GM21528 (cell line): Measurements from ENCODE around the gene MGLL.
A peak's percentile ranks its signal among the peaks of the same experiment; 100 is the strongest.

Experiments used
- ATAC-seq: cut with Tn5 transposase; IDR thresholded peaks from one replicate; pipeline ENCODE4 v1.9.1; 2021; ENCODE audit warnings: mild to moderate bottlenecking, moderate library complexity; ENCODE audit not compliant: unreplicated experiment, low FRiP score

MGLL gene

DNA sequence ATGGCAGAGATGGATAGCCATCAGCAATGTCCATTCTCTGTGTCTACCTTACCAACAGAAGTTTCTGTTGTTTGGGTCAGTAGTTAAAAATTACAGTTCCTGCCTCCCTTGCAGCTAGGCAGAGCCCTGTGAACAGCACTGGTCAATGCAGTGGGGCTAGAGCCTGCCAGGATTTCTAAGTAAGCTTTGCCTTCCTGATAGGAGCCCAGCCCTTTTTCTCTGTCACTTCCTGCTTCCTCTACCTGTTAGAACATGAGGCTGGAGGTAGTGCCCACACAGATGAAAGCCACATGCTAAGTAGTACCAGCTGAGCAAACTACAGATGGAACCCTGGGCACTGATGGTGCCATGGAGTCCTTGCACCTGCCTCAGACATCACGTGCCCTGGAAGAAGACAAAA, 45.0 kb downstream of the MGLL start:
- no peak for ATAC-seq

DNA sequence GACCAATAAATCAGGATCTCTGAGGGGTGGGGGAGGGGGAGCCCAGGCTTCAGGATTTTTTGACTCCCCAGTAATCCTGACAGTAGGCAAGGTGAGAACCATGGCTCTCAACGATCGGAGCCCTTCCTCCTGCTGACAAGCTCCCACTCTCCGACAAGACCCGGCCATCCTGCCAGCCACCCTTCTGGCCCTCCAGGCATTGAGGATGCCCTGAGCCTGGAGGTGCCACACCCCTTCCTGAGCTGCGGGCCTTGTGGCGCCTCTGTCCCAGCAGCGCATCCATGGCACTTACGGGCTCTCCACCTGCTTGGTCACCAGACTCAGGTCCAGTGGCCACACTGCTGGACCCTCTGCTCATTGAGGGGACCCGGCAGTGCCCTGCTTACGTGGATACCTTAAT, 46.0 kb downstream of the MGLL start:
- ATAC-seq, result no peak

DNA sequence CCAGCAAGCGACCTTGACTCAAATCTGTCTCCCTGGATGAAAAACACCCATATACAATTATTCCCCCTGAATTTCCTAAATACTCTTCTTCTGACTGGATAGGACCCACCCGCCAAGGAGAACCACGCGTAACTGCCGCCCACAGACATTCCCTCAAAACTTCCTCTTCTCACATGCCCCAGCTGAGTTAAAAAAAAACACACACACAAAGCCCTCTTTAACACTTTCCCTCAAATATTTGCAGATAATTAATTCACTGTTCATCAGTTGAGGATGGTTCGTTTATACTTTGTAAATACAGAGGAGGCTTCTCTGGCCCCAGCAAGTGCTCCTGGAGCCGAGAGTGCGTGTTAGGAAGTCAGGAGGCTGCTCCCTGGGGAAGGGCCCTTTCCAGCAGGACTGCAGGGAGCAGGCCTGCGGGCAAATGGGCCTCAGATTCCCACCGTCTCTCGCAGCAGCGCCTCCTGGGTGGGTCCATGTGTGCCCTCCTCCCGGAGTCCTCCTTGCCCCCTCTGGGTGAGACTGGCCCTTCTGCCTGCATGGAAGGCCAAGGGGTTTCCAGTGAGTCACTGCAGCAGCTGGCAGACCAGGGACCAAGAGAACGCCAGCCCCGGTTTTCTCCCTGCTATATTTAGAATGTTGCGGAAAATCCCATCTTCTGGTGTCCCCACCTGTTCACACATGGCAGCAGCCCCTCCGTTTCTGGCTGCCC, 46.8 kb downstream of the MGLL start:
- no peak for ATAC-seq

DNA sequence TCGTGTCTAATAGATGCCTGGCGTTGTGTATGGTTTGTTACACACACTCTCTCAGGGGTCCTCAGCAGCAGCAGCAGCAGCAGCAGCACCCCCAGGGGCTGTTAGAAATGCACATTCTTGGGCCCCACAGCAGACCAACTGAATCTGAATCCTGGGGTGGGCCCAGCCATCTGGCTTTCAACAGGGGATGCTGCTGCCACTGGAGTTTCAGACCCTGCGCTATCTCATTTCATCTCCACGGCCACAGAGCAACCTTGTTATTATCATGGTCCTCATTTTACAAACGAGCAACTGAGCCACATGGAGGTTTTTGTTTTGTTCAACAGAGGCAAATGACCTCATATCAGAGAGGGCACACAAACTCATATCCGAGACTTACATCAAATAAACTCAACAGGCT, 47.7 kb downstream of the MGLL start:
- ATAC-seq, result no peak

GRCh38 chr3:127773752-127774395, 48.4 kb downstream of the MGLL start:
- ATAC-seq, result no peak

GRCh38 chr3:127772827-127773751, 49.2 kb downstream of the MGLL start:
- no peak for ATAC-seq

DNA sequence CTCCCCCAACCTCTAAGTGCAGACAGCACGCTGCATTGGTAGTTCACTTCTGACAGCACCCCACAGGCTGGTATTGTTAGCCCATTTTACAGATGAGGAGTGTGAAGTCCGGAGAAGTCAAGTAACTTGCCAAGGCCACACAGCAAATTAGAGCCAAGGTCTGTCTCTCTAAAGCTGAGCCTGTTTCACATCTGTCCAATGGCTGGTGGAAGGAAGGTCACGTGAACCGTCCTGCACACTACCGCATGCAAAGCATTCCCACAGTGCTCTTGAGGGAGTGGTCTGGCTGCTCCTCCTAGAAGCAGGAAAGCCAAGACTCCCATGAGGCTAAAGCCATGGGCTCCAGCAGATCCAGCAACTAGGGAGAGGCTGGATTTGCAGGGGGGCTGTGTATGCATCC, 50.0 kb downstream of the MGLL start:
- ATAC-seq, result no peak

GRCh38 chr3:127771746-127772145, 50.6 kb downstream of the MGLL start:
- ATAC-seq, result no peak

DNA sequence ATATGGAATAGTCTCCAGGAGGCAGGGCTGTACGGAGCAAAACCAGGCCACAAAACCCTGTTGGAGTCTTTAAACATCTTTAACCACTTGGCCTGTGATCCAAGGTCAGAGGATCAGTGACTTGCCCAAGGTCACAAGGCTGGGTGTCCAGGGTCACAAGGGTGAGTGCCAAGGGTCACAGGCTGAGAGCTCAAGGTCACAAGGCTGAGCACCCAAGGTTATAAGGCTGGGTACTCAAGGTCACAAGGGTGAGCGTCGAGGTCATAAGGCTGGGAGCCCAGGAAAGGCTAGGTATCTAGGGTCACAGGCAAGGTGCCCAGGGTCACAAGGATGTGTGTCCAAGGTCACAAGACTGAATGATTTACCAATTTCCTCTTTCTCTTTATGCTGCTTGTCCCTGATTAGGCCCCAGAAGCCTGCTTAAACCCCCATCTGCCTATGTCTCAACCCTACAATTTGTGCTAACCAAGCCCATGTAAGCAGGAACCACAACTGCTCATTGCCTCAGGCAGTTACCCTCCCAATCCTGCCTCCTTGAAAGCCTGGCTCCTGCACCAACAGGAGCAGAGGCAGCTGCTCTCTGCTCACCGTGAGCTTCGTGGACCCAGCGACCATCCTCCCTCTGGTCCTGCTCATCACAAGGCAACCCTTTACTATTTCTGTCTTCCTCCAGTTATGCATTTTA, 51.5 kb downstream of the MGLL start:
- no peak for ATAC-seq

- ATAC-seq, result no peak
Measured at GRCh38 chr3:127769284-127770081, 52.8 kb downstream of the MGLL start.

DNA sequence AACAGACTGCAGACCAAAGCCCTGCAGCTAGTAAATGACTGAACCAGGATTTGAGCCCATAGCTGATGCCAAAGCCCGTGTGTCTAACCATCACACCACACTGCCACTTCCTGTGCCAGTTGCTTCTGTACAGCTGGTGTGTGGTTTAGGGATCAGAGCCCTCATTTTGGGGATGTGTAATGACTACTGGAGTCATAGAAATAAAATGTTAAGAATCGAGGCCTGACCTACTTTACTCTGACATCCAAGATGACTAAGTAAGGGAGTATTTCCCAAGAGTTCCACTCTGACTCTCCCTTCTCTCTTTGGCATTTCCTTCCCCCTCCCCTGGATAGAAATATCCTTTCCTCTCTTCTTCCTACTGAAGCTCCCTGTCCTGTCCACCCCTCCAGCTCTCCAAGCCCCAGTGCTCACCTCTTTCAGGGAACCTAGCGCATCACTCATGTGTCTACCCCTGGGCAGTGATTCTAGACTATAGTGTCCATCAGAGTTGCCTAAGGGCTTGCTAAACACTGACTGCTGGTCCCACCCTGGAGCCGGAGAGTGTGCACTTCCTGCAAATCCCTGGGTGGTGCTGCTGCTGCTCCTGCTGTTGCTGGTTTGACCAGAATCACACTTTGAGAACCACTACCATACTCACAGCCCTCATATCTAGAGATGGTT, 53.8 kb downstream of the MGLL start:
- no peak for ATAC-seq

DNA sequence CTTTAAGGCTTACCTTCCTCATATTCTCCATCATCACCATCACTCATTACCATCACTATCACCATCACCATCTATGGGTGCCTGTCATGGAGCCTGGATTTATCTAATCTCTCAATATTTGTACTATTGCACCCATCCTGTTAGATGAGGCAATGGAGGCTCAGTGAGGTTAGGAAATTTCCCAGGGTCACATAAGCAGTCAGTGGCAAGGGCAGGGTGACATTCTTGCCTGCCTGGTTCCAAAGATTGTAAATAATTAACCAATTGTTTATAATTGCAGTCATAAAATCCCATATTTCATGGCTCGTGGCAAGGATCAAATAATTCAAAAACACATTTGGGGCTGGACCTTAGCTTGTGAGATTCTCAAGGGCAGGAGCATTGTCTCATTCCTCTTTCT, 55.2 kb downstream of the MGLL start:
- no peak for ATAC-seq

- ATAC-seq, result no peak
Measured at GRCh38 chr3:127765735-127766134, 56.6 kb downstream of the MGLL start.

GRCh38 chr3:127764841-127765362, 57.4 kb downstream of the MGLL start:
- no peak for ATAC-seq

- ATAC-seq, result no peak
Measured at GRCh38 chr3:127764301-127764700, 58.0 kb downstream of the MGLL start.

GRCh38 chr3:127763816-127764215, 58.5 kb downstream of the MGLL start:
- ATAC-seq, result no peak

DNA sequence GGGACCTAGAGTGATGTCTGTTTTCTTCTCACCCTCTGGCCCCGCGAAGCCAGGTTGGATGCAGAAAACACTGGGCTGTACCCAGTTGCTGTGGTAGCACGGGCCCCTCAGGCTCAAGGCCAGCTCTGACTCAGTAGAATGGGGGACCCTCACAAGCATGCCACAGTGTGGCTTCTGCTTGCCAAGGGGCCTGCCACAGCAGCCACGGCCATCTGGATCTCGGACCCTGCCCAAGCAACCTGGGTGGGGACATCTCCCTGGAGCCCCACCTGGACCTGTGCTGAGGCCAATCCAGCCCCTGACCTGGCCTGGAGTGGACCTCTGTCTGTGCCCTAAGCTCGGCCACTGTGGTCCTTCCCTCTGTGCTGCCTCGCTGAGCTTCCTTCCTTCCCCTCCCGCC, 59.0 kb downstream of the MGLL start:
- no peak for ATAC-seq

DNA sequence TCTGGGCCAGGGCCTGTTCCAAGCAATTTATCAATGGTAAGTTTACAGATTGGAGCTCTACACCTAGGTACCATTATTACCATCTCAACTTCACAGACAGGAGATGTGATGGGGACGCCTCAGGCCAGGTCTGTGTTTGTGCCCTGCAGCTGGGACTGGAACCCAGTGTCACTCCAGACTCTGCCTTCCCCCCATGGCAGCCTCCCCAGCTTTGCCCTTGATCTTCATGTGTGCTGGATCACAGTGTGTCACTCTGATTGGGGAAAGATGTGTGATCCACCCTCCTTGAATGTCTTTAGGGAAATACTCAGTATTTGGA, 59.6 kb downstream of the MGLL start:
- no peak for ATAC-seq

DNA sequence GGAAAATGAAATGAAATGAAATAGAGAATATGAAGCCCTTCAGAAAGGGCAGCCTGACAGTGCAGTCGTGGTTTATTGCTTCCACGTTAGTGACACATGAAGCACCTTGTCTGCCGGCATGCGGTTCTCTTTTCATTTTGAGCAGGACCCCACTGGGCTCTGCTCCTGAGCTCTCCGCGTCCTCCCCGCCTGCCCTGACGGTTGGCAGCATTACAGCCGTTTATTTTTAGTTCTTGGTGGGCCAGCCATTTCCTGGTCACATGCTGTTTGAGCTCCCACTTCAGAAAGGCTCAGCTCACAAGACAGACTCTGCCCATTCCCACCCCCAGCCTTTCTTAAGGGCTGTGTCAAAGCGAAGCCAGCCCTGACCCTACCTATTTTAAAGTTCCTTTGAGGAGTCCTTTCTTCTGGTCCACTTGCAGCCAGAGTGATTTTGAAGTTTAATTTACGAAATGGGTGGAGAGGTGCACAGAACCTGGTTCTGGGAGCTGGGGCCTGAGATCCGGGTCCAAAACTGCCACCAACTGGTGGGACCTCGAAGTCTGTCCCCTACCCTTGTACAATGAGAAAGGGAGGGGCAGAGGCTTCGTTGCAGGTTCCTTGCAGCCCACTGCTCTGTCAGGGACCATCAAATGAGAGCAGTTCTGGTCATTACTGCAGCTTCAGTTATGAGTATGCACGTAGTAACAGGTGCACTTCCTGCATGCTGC, 60.1 kb downstream of the MGLL start:
- ATAC-seq, result peak; percentile 49
